NCI-H345 (cell line): ENCODE measurements around the gene FOXK2.
"Not testable (repeated sequence)": the region's sequence is repeated elsewhere in the genome, so short reads cannot be mapped to it uniquely, and the experiment has no call there.

Source experiments
- DNase-seq: peaks from one replicate; lab custom pipeline; 2025; lab: John Stamatoyannopoulos, UW

FOXK2 gene

GRCh38 chr17:82495844-82496528 is 23.5 kb upstream of the FOXK2 start:
- peak; percentile 93 for DNase-seq

- peak; percentile 96 for DNase-seq
Observed at GRCh38 chr17:82496529-82497434, 22.8 kb upstream of the FOXK2 start.

GRCh38 chr17:82497483-82498405 is 21.8 kb upstream of the FOXK2 start:
- DNase-seq, result peak; percentile 67

GRCh38 chr17:82502207-82502606 is 17.3 kb upstream of the FOXK2 start:
- no peak for DNase-seq

- DNase-seq, result no peak
Observed at GRCh38 chr17:82503094-82503727, 16.3 kb upstream of the FOXK2 start.

- no peak for DNase-seq
Observed at GRCh38 chr17:82503728-82504308, 15.7 kb upstream of the FOXK2 start.

GRCh38 chr17:82505296-82505695 is 14.2 kb upstream of the FOXK2 start:
- DNase-seq, result no peak

GRCh38 chr17:82506402-82506801 is 13.1 kb upstream of the FOXK2 start:
- not testable (repeated sequence) for DNase-seq

- DNase-seq, result no peak
Observed at GRCh38 chr17:82507631-82508175, 11.8 kb upstream of the FOXK2 start.

GRCh38 chr17:82511642-82512041 is 7.9 kb upstream of the FOXK2 start:
- not testable (repeated sequence) for DNase-seq

- DNase-seq, result not testable (repeated sequence)
Observed at GRCh38 chr17:82513864-82514263, 5.7 kb upstream of the FOXK2 start.

- DNase-seq, result no peak
Observed at GRCh38 chr17:82517230-82517865, 2.2 kb upstream of the FOXK2 start.

- peak; percentile 31 for DNase-seq
Observed at GRCh38 chr17:82519971-82520903, 705 bp downstream of the FOXK2 start.

GRCh38 chr17:82524540-82524939 is 5.0 kb downstream of the FOXK2 start:
- DNase-seq, result peak; percentile 94

GRCh38 chr17:82525712-82526111 is 6.2 kb downstream of the FOXK2 start:
- DNase-seq, result no peak

- no peak for DNase-seq
Observed at GRCh38 chr17:82527898-82528297, 8.4 kb downstream of the FOXK2 start.

GRCh38 chr17:82528484-82529265 is 9.1 kb downstream of the FOXK2 start:
- DNase-seq, result peak; percentile 22

GRCh38 chr17:82529914-82530300 is 10.4 kb downstream of the FOXK2 start:
- no peak for DNase-seq
